Astrocyte of the spinal cord (primary cell): ENCODE results near the gene RUNX1.

Experiments used
- DNase-seq: peaks from one replicate; pipeline ENCODE4 v3.0.0; 2011; ENCODE audit warnings: low read depth, low spot score
- H3K4me3 ChIP-seq: 2 replicates; pipeline ENCODE4 v1.5.1; 2011; ENCODE audit warnings: low read depth, mild to moderate bottlenecking, low read length, moderate library complexity
- CTCF ChIP-seq: IDR thresholded peaks from 2 replicates; pipeline ENCODE4 v1.5.1; 2012; ENCODE audit warnings: low read depth, mild to moderate bottlenecking, low read length, inconsistent platforms
- in situ Hi-C: cut with HindIII; loops from 2 replicates; pipeline ENCODE4 v1.10.0; 2017; ENCODE audit warnings: low sequenced_read_pairs

RUNX1 gene

DNA sequence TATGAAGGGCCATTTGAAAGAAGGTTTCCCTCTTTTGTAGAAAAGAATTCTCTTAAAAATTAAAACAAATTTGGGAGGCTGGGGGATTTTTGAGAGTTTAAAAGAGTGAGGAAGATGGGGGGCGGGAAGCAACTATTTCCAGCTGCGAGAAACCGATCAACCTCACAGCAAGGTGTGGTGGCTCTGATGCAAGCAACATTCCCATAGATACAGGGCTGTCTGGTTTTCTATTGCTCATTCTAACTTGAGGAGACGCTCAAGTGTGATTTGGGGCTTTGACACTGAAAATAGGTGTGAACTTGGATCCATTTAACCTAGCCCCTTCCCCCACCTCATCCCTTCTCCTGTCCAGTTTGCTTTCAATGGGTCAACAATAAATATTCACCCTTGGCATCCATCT, 7.2 kb downstream of the RUNX1 start:
- in situ Hi-C loops = no loop called here
- H3K4me3 ChIP-seq = no peak overlapping the region
- no peak for DNase-seq
- TF ChIP-seq CTCF = no peak

DNA sequence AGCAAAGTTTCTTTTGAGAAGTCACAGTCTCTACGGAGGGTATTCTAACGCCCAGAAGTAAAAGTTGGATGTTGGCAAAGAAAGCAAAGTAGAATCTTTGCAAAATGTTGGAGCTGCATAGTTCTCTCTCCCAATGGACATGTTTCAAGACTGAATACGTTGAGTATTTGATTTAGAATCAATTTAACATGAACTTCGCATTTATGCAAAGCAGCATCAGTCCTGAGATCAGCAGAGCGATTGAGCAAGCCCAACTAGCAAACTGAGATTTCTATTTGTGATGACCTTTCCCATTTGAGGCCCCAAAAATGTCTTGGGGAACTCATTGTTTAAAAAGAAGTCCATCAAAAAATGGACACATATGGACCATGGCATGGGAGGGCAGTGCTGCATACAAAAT, 8.0 kb downstream of the RUNX1 start:
- DNase-seq = no peak
- in situ Hi-C loops = no loop called here
- no peak for TF ChIP-seq CTCF
- no peak overlapping the region for H3K4me3 ChIP-seq

DNA sequence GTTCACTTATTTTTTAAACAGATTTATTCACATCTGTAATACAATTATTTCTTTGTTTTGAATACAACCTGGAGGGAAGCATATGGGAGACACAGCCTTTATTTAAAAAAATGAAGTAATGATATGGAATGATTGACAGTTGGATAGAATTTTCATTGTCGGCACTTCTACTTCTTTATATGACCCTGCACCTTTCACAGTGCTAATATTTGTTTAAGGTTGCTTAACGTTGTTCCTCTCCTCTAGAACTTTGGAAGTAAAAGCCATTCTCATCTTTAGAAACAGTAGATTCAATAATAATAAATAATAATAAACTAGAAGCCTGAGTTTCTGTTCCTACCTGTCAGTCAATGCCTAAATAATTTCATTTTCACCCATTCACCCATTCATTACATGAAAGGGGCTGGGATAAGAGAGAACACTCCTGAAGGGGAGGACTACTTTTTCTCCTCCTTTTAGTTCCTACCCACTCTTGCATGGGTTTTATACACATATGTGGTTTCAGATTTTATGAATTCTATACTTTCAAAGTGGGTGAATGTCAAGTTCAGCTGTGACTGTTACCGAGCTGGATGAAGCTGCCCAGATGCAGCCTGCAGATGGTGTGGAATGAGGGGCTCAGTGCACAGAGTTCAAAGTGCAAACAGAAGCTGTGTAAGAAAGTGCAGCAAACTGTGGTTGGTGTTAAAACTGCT, 9.4 kb downstream of the RUNX1 start:
- in situ Hi-C loops = no loop called here
- no peak overlapping the region for H3K4me3 ChIP-seq
- no peak for DNase-seq
- no peak for TF ChIP-seq CTCF

DNA sequence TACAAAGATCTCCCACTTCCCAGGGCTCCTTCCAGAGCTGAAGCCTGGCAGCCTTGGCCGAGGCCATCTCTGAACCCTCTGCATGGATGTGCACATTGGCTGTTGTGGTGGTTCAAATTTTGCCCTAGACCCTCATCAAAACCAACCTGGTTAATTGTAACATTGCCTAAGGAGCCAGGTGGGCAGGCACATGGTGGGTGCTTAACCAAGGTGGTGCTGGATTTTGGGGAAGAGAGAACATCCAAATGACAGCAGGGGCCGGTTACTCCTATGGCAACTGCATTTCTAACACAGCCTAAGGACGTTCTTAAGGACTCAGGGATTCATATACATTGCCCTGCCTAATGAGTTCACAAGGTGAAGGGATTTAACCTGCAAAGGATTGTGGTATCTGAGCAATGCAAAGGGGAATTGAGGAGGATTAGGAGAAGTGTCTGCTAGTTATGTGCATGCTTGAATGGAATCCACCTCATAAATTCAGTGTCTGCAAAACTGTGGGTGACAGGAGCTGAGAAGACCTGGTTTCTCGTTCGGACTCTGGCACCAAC, 10.3 kb downstream of the RUNX1 start:
- in situ Hi-C loops = no loop called here
- no peak overlapping the region for H3K4me3 ChIP-seq

DNA sequence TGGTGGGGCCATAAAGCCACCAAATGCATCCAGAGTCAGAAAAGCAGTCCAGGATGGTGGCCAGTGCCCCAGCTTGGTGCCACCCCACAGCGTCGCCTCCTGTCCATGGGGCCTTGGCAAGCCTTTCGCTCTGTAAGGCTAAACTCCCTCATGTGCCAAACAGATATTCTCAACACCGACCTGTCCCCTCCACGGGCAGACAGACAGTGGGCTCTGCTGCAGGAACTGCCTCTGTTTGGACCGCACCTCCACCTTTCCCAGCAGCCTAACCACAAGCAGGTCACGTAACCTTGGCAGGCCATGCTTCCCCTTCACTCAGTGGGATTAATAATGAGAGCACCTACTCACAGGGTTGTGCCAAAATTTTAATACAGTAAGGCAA, 11.7 kb downstream of the RUNX1 start:
- in situ Hi-C loops = no loop called here
- H3K4me3 ChIP-seq = no peak overlapping the region
- no peak for DNase-seq
- TF ChIP-seq CTCF = no peak

More for the DNA sequence above, 10.3 kb downstream of the RUNX1 start:
- DNase-seq = no peak
- no peak for TF ChIP-seq CTCF

- DNase-seq = no peak
- no peak overlapping the region for H3K4me3 ChIP-seq
- in situ Hi-C loops = no loop called here
- TF ChIP-seq CTCF = no peak
These were observed 12.4 kb downstream of the RUNX1 start for GRCh38 chr21:35036465-35037383.
